Glutamatergic neuron (in vitro differentiated cells): Measurements from ENCODE around the gene FAM174A. TPM values are rescaled to one million over a fixed set of nuclear protein-coding genes. Genes with fewer than 3 reads are reported as not detected.

ENCODE experiments used
- DNase-seq: peaks from one replicate; pipeline ENCODE4 v3.0.0; 2022
- H3K27ac Mint-ChIP-seq: one replicate; pipeline ENCODE4 v1.8.0; 2020; ENCODE audit warnings: mild to moderate bottlenecking, mixed read lengths, inconsistent platforms; ENCODE audit not compliant: unreplicated experiment
- H3K27me3 Mint-ChIP-seq: one replicate; pipeline ENCODE4 v1.8.0; 2020; ENCODE audit warnings: mild to moderate bottlenecking, moderate library complexity, mixed read lengths, inconsistent platforms; ENCODE audit not compliant: unreplicated experiment
- H3K36me3 Mint-ChIP-seq: one replicate; pipeline ENCODE4 v1.8.0; 2020; ENCODE audit warnings: mild to moderate bottlenecking, mixed read lengths, inconsistent platforms; ENCODE audit not compliant: unreplicated experiment
- H3K4me1 Mint-ChIP-seq: one replicate; pipeline ENCODE4 v1.8.0; 2020; ENCODE audit warnings: mild to moderate bottlenecking, low read depth, mixed read lengths, inconsistent platforms; ENCODE audit not compliant: unreplicated experiment
- H3K4me3 Mint-ChIP-seq: one replicate; pipeline ENCODE4 v1.8.0; 2020; ENCODE audit warnings: mild to moderate bottlenecking, mixed read lengths, inconsistent platforms; ENCODE audit not compliant: unreplicated experiment
- H3K9me3 Mint-ChIP-seq: one replicate; pipeline ENCODE4 v1.8.0; 2020; ENCODE audit warnings: mild to moderate bottlenecking, moderate library complexity, mixed read lengths, inconsistent platforms; ENCODE audit not compliant: unreplicated experiment
- CTCF ChIP-seq: fragments of 200-600 bp; sonication (generic); IDR thresholded peaks from one replicate; pipeline ENCODE4 v1.5.0; 2021; ENCODE audit not compliant: partially characterized antibody, unreplicated experiment
- long read RNA-seq: library from polyadenylated mRNA; unstranded; transcript quantifications from one replicate; pipeline ENCODE4 v2.0.0, GENCODE V29; 2020; ENCODE audit not compliant: unreplicated experiment
- total RNA-seq: library from RNA; stranded (reverse); fragmentation: NEBNext Ultra II Directional; extraction: Animal tissue kit (Norgen Biotek cat#: 25700); gene quantifications from one replicate; pipeline ENCODE4 v1.2.1, GENCODE V29; 2021; ENCODE audit not compliant: unreplicated experiment

Gene FAM174A
- 16.5 TPM for total RNA-seq
- long read RNA-seq, transcript FAM174A-201 (3 exons, 1,356 nt), result major isoform, 18 of 21 reads
- long read RNA-seq, partial matches to known transcripts, result 0 of 21 reads
- long read RNA-seq, other reads (novel, unspliced or antisense), result 2 of 21 reads

- no peak for TF ChIP-seq CTCF
- Mint-ChIP-seq H3K36me3 (peaks cover 22% of the 10 kb centered on the region), H3K27me3 (peaks cover 6% of the 10 kb centered on the region), H3K9me3 (peaks cover 12% of the 10 kb centered on the region), H3K4me1 (peaks cover 9% of the 10 kb centered on the region), H3K27ac (peak within 1 kb of the TSS; percentile 95), H3K4me3 (peak within 1 kb of the TSS; percentile 94)
- DNase-seq, result peak; percentile 95
Measured at GRCh38 chr5:100535060-100536005, at the start of gene FAM174A. FAM174A (plus strand) TSS chr5:100535374; CDS start chr5:100535531, 157 bp downstream.

- H3K4me3 Mint-ChIP-seq, result no peak overlapping the region
- H3K27me3 Mint-ChIP-seq, result no peaks in the 10 kb centered on the region
- TF ChIP-seq CTCF, result no peak
- H3K9me3 Mint-ChIP-seq, result no peaks in the 10 kb centered on the region
- peaks cover 5% of the 10 kb centered on the region for H3K36me3 Mint-ChIP-seq
- no peak overlapping the region for H3K27ac Mint-ChIP-seq
- DNase-seq, result no peak
- H3K4me1 Mint-ChIP-seq, result no peaks in the 10 kb centered on the region
Measured at GRCh38 chr5:100493996-100494395, 41.2 kb upstream of the FAM174A start.

GRCh38 chr5:100496296-100496695 is 38.9 kb upstream of the FAM174A start:
- H3K4me1 Mint-ChIP-seq, result no peaks in the 10 kb centered on the region
- H3K27me3 Mint-ChIP-seq, result no peaks in the 10 kb centered on the region
- H3K36me3 Mint-ChIP-seq, result no peaks in the 10 kb centered on the region
- no peak for DNase-seq
- no peak for TF ChIP-seq CTCF
- H3K27ac Mint-ChIP-seq, result no peak overlapping the region
- H3K9me3 Mint-ChIP-seq, result no peaks in the 10 kb centered on the region
- no peak overlapping the region for H3K4me3 Mint-ChIP-seq

GRCh38 chr5:100502684-100503083 is 32.5 kb upstream of the FAM174A start:
- no peak for DNase-seq
- no peaks in the 10 kb centered on the region for H3K4me1 Mint-ChIP-seq
- no peak overlapping the region for H3K27ac Mint-ChIP-seq
- H3K27me3 Mint-ChIP-seq, result no peaks in the 10 kb centered on the region
- H3K9me3 Mint-ChIP-seq, result no peaks in the 10 kb centered on the region
- H3K36me3 Mint-ChIP-seq, result no peaks in the 10 kb centered on the region
- H3K4me3 Mint-ChIP-seq, result no peak overlapping the region
- no peak for TF ChIP-seq CTCF
